Stimulated activated naive CD8-positive, alpha-beta T cell treated with anti-CD3 and anti-CD28 coated beads, Interleukin-15, Interleukin-2, amounts not matched to agents 100 ng/mL and 50 ng/mL, for 24 hours (primary cell): ENCODE results near the gene CDC42SE2.
"Not testable (repeated sequence)": the region's sequence is repeated elsewhere in the genome, so short reads cannot be mapped to it uniquely, and the experiment has no call there.

Experiments
- H3K27ac Mint-ChIP-seq: one replicate; pipeline ENCODE4 v1.8.0; 2021; ENCODE audit warnings: mild to moderate bottlenecking, mixed read lengths
- H3K27me3 Mint-ChIP-seq: one replicate; pipeline ENCODE4 v1.8.0; 2021; ENCODE audit warnings: mixed read lengths
- H3K36me3 Mint-ChIP-seq: one replicate; pipeline ENCODE4 v1.8.0; 2021; ENCODE audit warnings: low read depth, mixed read lengths
- H3K4me1 Mint-ChIP-seq: one replicate; pipeline ENCODE4 v1.8.0; 2021; ENCODE audit warnings: low read depth, mixed read lengths
- H3K4me3 Mint-ChIP-seq: one replicate; pipeline ENCODE4 v1.8.0; 2021; ENCODE audit warnings: mild to moderate bottlenecking, mixed read lengths
- H3K9me3 Mint-ChIP-seq: one replicate; pipeline ENCODE4 v1.8.0; 2021; ENCODE audit warnings: mixed read lengths

Gene CDC42SE2

DNA sequence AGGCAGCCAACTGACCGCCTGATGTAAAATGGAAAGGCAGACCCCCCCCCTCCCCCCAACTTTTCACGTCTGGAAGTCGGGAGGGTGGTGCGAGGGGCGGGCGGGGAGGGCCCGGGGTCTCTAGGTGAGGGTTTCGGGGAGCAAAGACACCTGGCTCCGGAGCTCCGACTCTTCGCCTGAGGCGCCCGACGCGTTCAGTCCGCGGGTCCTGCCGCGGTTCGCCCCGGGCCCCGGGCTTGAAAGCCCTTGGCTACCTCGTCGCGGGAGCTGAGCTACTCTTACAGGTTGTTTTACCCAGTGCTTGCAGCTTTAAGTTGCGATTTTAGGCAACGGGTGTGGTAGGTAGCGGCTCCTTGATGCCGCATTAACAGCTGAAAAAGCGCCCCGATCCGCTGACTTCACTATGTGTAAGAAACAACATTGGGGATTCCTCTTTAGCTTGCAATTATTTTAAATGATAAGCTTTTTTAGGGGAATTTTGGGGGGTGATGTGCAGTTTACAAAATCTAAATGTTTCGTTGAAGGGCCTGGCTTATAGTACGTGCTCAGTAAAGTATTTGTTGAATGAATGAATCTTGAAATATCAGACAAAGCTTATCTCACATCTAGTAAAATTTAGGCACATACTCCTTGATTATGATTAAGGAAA lies 722 bp downstream of the CDC42SE2 start:
- Mint-ChIP-seq H3K4me1 (peaks cover 73% of the 10 kb centered on the region), H3K36me3 (peaks cover 26% of the 10 kb centered on the region), H3K9me3 (no peaks in the 10 kb centered on the region), H3K4me3 (peak overlapping the region; percentile 89), H3K27me3 (no peaks in the 10 kb centered on the region), H3K27ac (peak overlapping the region; percentile 91)

DNA sequence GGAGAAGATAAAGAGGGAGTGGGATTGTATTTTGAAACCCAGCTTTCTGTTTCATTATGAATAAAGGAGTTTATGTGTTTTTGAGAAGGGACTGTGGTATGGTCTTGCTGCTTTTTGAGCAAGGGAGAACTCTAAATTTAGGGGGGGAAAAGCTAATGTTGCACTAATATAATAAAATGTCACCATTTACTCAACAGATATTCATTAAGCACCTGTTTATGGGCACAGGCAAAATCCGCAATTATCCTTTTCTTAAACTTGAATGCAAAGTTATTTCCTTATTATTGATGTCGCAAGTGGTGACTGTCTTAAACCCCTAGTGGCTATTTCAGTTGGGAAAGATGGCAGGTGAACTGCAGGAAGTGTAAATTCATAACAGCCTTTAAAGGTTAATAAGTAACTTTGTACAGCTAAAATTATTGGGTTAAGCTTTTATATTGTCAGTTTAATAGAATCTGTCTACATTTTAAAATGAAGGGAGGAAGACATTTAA lies 1.5 kb downstream of the CDC42SE2 start:
- no peaks in the 10 kb centered on the region for H3K27me3 Mint-ChIP-seq
- no peaks in the 10 kb centered on the region for H3K9me3 Mint-ChIP-seq
- peak overlapping the region; percentile 87 for H3K27ac Mint-ChIP-seq
- peak overlapping the region; percentile 89 for H3K4me3 Mint-ChIP-seq
- peaks cover 26% of the 10 kb centered on the region for H3K36me3 Mint-ChIP-seq
- peaks cover 72% of the 10 kb centered on the region for H3K4me1 Mint-ChIP-seq

DNA sequence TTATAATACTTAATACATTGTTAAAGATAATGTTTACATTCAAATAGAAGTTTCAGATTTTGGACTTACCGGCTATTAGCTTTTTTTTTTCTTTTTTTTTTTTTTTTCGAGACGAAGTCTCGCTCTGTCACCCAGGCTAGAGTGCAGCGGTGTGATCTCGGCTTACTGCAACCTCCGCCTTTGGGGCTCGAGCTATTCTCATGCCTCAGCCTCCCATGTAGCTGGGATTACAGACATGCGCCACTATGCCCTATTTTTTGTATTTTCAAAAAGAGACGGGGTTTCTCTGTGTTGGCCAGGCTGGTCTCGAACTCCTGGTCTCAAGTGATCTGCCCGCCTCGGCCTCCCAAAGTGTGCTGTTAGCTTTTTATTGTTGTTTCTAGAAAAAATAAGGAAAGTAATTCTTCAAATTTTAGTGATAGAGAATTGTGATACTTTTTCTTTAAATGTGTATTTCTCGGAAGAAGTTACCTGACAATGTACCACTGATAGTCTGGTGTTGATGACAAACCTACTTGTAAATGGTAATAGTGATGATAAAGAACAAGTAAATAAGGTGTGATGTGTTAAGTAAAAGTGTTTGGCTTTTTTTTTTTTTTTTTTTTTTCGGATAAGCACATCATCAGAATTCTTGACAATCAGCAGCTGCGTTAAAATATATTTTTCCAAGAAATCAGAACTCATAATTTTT lies 2.7 kb downstream of the CDC42SE2 start:
- Mint-ChIP-seq H3K4me3 (peak overlapping the region; percentile 85), H3K4me1 (peaks cover 74% of the 10 kb centered on the region), H3K27me3 (no peaks in the 10 kb centered on the region), H3K9me3 (no peaks in the 10 kb centered on the region), H3K36me3 (peaks cover 26% of the 10 kb centered on the region), H3K27ac (peak overlapping the region; percentile 97)

DNA sequence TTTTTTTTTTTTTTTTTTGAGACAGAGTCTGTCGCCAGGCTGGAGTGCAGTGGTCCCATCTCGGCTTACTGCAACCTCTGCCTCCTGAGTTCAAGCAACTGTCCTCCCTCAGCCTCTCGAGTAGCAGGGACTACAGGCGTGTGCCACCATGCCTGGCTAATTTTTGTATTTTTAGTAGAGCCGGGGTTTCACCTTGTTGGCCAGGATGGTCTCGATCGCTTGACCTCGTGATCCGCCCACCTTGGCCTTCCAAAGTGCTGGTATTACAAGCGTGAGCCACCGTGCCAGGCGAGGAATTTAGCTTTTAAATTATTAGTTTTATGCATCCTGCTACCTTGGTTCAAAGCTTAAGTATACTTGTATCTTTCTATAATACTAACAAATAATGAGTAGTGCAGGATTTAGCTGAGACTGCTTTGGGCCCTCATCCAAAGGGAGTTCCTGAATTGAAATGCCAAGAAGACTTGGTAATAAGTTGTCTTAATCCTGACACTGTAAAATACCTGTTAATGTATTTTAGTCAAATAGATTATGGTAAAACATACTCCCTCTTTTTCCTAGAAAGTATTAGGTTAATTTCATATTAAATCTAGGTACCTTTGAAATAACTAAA lies 5.0 kb downstream of the CDC42SE2 start:
- Mint-ChIP-seq H3K27me3 (no peaks in the 10 kb centered on the region), H3K36me3 (peaks cover 22% of the 10 kb centered on the region), H3K4me1 (peaks cover 78% of the 10 kb centered on the region), H3K27ac (peak overlapping the region; percentile 100), H3K9me3 (no peaks in the 10 kb centered on the region), H3K4me3 (peak overlapping the region; percentile 75)

DNA sequence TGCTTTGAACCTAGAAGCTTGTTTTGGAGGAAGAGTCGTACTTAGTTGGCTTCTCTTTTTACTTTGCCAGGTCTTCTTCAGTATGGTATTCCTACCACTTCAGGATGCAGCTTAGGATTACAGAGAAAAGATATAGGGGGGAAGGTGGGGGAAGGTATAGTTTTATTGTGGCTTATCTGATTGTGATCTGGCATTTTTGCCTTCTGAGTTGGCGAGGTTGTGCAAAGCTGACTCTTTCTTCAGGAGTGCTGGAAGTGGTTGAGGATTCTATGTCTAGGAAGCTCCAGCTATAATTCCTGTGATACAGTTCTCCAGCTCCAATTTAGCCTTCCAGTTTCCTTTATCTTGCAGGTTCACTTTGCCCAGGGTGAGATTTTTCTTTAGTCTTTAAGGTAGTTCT lies 7.0 kb downstream of the CDC42SE2 start:
- Mint-ChIP-seq H3K36me3 (peaks cover 26% of the 10 kb centered on the region), H3K9me3 (no peaks in the 10 kb centered on the region), H3K4me1 (peaks cover 91% of the 10 kb centered on the region), H3K27me3 (no peaks in the 10 kb centered on the region), H3K27ac (peak overlapping the region; percentile 100), H3K4me3 (peak overlapping the region; percentile 92)

DNA sequence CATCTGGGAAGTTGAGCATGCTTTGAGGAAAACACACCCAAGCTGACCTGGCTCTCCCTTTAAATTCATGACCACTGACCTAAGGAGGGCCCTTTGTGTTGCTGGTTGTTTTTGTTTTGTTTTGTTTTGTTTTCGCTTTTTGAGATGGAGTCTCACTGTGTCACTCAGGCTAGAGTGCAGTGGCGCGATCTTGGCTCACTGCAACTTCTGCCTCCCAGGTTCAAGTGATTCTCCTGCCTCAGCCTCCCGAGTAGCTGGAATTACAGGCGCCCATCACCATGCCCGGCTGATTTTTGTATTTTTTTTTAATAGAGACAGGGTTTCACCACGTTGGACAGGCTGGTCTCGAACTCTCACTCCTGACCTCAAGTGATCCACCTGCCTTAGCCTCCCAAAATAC lies 8.0 kb downstream of the CDC42SE2 start:
- Mint-ChIP-seq H3K4me3 (peak overlapping the region; percentile 92), H3K36me3 (peaks cover 22% of the 10 kb centered on the region), H3K4me1 (peaks cover 93% of the 10 kb centered on the region), H3K27ac (peak overlapping the region; percentile 100)
- H3K9me3 Mint-ChIP-seq, H3K27me3 Mint-ChIP-seq: not testable (repeated sequence)

DNA sequence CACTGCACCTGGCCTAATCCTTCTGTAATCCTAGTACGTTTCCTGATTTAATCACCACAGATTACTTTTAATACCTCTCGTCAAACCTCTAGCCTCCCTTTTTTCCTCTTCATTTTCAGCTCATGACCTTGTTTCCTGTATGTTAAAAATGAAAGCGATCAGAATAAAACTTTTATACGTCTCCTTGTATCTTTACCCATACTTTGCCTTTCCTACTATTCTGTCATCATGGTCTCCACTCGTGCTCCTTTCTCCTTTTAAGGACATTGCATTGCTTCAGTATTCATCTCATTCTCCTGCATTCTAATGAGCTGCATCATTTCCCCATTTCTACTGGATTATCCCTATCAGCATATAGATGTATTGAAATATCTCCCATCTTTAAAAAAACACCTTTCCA lies 8.5 kb downstream of the CDC42SE2 start:
- Mint-ChIP-seq H3K4me3 (peak overlapping the region; percentile 92), H3K4me1 (peaks cover 93% of the 10 kb centered on the region), H3K9me3 (no peaks in the 10 kb centered on the region), H3K27ac (peak overlapping the region; percentile 100), H3K36me3 (peaks cover 23% of the 10 kb centered on the region), H3K27me3 (no peaks in the 10 kb centered on the region)

DNA sequence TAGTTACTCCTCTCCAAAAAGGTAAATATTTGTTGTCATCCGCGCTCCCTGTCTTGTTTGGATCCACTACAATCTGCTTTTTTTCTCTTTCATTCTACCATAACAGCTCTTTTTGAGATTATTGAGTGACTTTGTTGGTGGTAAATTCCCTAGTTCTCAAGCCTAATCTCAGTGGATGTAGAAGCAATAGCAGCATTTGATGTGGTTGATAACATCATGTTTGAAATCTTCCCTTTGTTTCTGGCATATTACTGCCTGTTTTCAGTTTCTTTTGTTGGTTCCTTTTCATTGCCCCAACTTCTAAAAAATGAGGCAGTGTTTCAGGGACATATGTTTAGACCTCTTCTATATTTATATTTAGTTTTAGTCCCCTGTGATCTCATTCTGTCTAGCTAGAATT lies 8.9 kb downstream of the CDC42SE2 start:
- Mint-ChIP-seq H3K4me1 (peaks cover 93% of the 10 kb centered on the region), H3K27me3 (no peaks in the 10 kb centered on the region), H3K27ac (peak overlapping the region; percentile 100), H3K36me3 (peaks cover 20% of the 10 kb centered on the region), H3K9me3 (no peaks in the 10 kb centered on the region), H3K4me3 (peak overlapping the region; percentile 92)

DNA sequence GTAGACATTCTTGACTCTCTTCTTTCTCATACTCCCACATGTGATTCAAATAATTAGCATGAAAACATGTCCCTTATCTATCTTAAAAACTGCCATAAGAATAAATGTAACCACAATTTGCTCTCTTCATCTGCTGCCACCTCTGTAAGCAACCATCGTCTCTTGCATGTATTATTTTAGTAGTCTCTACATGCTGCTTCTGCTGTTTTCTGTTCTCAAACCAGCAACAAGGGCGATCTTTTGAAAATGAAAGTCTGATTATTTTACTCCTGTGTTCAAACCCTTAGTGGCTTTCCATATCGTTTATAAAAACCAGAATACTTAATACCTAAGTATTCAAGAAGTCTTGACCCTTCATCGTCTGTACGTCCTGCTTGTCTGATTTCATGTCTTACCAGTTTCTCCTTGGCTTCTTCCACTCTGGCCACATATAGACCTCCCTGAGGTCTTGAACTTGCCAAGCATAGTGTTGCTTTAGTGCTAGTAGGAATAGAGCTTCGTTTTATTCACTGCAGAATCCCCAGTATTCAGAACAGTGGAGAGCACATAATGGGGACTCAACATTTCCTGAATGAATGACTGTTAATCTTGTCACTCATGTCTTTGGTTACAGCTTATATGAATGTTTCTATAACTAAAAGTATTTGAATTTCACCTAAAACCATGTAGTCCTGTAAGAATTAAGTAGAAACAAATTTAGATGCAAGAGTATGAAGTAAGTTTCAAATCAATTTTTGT lies 10.6 kb downstream of the CDC42SE2 start:
- Mint-ChIP-seq H3K9me3 (no peaks in the 10 kb centered on the region), H3K27ac (peak overlapping the region; percentile 92), H3K4me3 (peak overlapping the region; percentile 73), H3K27me3 (no peaks in the 10 kb centered on the region), H3K4me1 (peaks cover 94% of the 10 kb centered on the region), H3K36me3 (peaks cover 16% of the 10 kb centered on the region)

DNA sequence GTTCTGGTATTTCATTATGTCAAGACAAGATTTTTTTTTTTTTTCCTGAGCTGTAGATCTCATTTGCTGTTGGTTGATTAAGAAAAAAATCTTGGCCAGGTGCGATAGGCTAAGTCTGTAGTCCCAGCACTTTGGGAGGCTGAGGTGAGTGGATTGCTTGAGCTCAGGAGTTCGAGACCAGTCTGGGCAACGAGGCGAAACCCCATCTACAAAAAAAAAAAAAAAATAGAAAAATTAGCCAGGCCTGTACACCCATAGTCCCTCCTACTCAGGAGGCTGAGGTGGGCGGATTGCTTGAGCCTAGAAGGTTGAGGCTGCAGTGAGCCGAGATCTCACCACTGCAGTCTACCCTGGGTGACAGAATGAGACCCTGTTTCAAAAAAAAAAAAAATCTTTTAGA lies 12.2 kb downstream of the CDC42SE2 start:
- Mint-ChIP-seq H3K27ac (peak overlapping the region; percentile 92), H3K4me1 (peaks cover 95% of the 10 kb centered on the region), H3K9me3 (no peaks in the 10 kb centered on the region), H3K36me3 (peaks cover 16% of the 10 kb centered on the region), H3K27me3 (no peaks in the 10 kb centered on the region), H3K4me3 (peak overlapping the region; percentile 73)

DNA sequence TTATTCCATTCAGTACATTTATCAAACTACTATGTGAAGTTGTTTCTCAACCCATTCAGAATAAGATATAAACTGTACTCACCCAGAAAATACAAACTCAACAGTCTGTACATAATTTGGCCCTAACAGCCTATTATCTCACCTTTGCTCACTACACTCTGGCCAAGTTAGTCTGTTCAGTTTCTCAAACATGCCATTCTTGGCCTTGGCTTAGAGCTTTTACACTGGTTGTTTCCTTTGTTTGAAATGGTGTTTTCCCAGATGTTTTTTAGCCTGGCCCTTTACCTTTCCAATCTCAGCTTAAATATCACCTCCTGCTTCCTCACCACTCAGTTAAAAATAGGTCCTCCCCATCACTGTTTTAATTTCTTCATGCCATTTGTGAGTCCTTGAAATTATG lies 13.6 kb downstream of the CDC42SE2 start:
- Mint-ChIP-seq H3K4me3 (peak overlapping the region; percentile 1), H3K9me3 (no peaks in the 10 kb centered on the region), H3K27ac (peak overlapping the region; percentile 72), H3K27me3 (no peaks in the 10 kb centered on the region), H3K36me3 (peaks cover 21% of the 10 kb centered on the region), H3K4me1 (peaks cover 95% of the 10 kb centered on the region)

DNA sequence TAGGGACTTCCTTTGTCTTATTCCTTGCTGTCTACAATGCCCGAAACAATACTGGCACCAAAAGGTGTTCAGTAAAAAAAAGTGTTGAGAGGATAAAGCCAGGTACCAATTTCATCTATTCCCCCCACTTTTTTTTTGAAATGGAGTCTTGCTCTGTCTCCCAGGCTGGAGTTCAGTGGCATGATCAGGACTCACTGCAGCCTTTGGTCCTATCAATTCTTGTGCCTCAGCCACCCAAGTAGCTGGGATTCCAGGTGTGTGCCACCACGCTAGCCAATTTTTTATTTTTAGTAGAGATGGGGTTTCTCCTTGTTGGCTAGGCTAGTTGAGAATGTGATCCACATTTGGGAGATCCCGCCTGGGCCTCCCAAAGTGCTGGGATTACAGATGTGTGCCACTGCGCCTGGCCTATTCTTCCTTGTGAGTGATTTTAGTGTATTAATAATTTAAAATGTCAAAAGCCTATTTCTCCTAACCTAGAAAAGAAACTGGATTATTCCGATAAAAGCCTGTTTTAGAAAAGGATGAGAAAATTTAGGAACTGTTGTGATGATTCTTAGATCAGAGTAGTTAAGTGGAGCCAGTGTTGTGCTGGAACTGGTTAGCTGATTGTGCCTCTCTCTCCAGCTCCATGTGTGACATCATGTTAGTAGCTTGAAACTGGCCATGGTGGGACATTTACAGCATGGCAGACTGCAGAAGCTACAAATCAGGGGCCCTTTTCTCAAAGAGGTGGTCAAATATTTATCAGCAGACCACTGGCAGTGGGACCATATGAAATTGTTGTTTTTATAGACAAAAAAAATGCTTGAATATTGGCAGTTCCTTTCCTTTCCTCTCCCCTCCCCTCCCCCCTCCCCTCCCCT lies 14.3 kb downstream of the CDC42SE2 start:
- Mint-ChIP-seq H3K4me1 (peaks cover 95% of the 10 kb centered on the region), H3K27ac (peak overlapping the region; percentile 87), H3K27me3 (no peaks in the 10 kb centered on the region), H3K36me3 (peaks cover 20% of the 10 kb centered on the region), H3K4me3 (peak overlapping the region; percentile 28), H3K9me3 (no peaks in the 10 kb centered on the region)

DNA sequence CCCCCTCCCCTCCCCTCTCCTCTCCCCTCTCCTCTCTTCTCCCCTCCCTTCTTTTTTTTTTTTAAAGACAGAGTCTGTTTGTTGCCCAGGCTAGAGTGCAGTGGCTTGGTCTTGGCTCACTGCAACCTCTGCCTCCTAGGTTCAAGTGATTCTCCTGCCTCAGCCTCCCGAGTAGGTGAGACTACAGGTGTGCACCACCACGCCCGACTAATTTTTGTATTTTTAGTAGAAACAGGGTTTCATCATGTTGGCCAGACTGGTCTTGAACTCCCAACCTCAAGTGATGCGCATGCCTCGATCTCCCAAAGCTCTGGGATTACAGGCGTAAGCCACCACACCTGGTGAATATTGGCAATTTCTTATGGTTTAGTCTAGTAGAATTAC lies 14.9 kb downstream of the CDC42SE2 start:
- Mint-ChIP-seq H3K36me3 (peaks cover 23% of the 10 kb centered on the region), H3K4me1 (peaks cover 98% of the 10 kb centered on the region), H3K27ac (peak overlapping the region; percentile 92), H3K4me3 (peak overlapping the region; percentile 43)
- not testable (repeated sequence) for H3K9me3 Mint-ChIP-seq, H3K27me3 Mint-ChIP-seq

DNA sequence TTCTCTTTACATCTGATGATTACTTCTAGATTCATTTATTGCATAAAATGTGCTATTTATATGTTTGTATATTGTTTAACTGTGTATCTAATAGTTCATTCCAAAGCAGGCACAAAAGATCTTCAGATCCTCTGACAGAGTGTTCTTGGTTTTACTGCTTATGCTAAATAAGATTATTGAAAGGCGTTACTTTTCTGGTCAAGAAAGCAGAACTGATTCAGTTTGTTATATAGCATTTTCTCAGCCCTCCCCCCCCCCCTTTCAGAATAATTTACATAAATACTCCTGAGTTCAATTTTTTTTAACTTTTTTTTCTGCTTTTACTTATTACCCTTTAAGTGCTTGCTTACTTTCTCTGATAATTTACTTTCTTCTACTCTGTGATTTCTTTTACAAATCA lies 15.4 kb downstream of the CDC42SE2 start:
- H3K9me3 Mint-ChIP-seq: no peaks in the 10 kb centered on the region
- peak overlapping the region; percentile 92 for H3K27ac Mint-ChIP-seq
- H3K27me3 Mint-ChIP-seq: no peaks in the 10 kb centered on the region
- H3K4me1 Mint-ChIP-seq: peaks cover 98% of the 10 kb centered on the region
- H3K36me3 Mint-ChIP-seq: peaks cover 20% of the 10 kb centered on the region
- peak overlapping the region; percentile 80 for H3K4me3 Mint-ChIP-seq
